Progenitor cell of endocrine pancreas (in vitro differentiated cells): Measurements from ENCODE around the gene NXPH1. TPM values are rescaled to one million over a fixed set of nuclear protein-coding genes. Genes with fewer than 3 reads are reported as not detected.

Experiments
- DNase-seq: peaks from one replicate; pipeline ENCODE4 v3.0.0; 2021; ENCODE audit warnings: low spot score; ENCODE audit not compliant: unreplicated experiment
- H3K27ac Mint-ChIP-seq: 2 replicates; pipeline ENCODE4 v1.8.0; 2021; ENCODE audit warnings: mild to moderate bottlenecking, moderate library complexity, mixed read lengths
- H3K27me3 Mint-ChIP-seq: 2 replicates; pipeline ENCODE4 v1.8.0; 2021; ENCODE audit warnings: mixed read lengths
- H3K36me3 Mint-ChIP-seq: 2 replicates; pipeline ENCODE4 v1.8.0; 2022; ENCODE audit warnings: mixed read lengths; ENCODE audit not compliant: insufficient read depth
- H3K4me1 Mint-ChIP-seq: 2 replicates; pipeline ENCODE4 v1.8.0; 2021; ENCODE audit warnings: low read depth, mixed read lengths
- H3K4me3 Mint-ChIP-seq: 2 replicates; pipeline ENCODE4 v1.8.0; 2021; ENCODE audit warnings: low read depth, mild to moderate bottlenecking, moderate library complexity, mixed read lengths
- H3K9me3 Mint-ChIP-seq: 2 replicates; pipeline ENCODE4 v1.8.0; 2021; ENCODE audit warnings: low read depth, mixed read lengths
- total RNA-seq: library from RNA; stranded (reverse); gene quantifications from 2 replicates; pipeline ENCODE4 v1.2.1, GENCODE V29; 2021
- TF ChIP-seq, protein P1 (sequence below): fragments of 200-600 bp; sonication (generic); IDR thresholded peaks from one replicate; pipeline ENCODE4 v1.5.0; 2021; ENCODE audit warnings: antibody characterized with exemption, mild to moderate bottlenecking; ENCODE audit not compliant: unreplicated experiment

The NXPH1 gene
- total RNA-seq, 1 donor from 2014 or later, result not detected

DNA sequence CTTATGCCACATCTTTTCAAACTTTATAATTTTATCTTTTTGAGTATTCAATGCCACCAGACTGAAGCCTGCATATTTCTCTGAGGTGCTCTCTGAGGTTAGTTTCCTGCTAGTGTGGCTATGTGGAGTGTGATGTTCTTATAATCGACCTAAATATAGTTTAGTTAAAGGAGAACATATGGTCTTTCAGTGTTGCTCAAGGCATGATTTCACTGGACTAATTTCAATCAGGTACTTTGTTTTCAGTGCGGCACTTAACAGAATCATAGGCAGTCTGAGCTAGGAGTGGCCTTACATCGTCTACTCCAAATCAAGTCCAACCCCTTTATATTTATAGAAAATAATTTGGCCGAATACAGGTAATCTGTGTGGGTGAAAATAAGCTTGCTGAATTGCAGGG lies 134.2 kb downstream of the NXPH1 start:
- H3K4me1 Mint-ChIP-seq, result no peaks in the 10 kb centered on the region
- no peak overlapping the region for H3K27ac Mint-ChIP-seq
- H3K36me3 Mint-ChIP-seq, result no peaks in the 10 kb centered on the region
- no peaks in the 10 kb centered on the region for H3K27me3 Mint-ChIP-seq
- DNase-seq, result no peak
- no peak overlapping the region for H3K4me3 Mint-ChIP-seq
- no peaks in the 10 kb centered on the region for H3K9me3 Mint-ChIP-seq
- TF ChIP-seq, protein P1, sequence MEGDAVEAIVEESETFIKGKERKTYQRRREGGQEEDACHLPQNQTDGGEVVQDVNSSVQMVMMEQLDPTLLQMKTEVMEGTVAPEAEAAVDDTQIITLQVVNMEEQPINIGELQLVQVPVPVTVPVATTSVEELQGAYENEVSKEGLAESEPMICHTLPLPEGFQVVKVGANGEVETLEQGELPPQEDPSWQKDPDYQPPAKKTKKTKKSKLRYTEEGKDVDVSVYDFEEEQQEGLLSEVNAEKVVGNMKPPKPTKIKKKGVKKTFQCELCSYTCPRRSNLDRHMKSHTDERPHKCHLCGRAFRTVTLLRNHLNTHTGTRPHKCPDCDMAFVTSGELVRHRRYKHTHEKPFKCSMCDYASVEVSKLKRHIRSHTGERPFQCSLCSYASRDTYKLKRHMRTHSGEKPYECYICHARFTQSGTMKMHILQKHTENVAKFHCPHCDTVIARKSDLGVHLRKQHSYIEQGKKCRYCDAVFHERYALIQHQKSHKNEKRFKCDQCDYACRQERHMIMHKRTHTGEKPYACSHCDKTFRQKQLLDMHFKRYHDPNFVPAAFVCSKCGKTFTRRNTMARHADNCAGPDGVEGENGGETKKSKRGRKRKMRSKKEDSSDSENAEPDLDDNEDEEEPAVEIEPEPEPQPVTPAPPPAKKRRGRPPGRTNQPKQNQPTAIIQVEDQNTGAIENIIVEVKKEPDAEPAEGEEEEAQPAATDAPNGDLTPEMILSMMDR, result no peak

DNA sequence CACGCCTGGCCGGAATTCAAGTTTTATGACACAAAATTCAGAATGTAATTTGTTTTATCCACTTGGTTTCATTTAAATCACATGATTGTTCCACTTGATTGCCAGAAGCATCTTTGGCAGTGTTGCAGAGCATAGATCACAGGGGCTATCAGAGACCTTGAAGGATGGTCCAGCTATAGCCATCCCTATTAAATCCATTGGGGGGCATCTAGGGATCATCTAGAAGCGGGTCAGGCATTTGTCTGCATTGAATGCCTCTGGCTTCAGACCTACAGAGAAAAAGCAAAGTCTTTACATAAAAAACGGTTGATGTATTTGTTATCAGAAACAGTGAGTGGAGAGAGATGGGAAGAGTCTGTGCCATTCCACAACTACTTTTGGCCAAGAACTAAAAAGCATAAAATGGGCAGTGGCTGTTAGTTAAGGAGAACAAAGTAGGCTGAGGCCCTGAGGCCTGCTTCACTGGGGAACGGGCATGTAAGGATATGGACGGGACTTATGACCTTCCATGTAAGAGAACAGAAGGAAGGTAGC lies 146.3 kb downstream of the NXPH1 start:
- TF ChIP-seq, protein P1, result no peak
- DNase-seq, result no peak
- Mint-ChIP-seq H3K4me1 (no peaks in the 10 kb centered on the region), H3K27me3 (no peaks in the 10 kb centered on the region), H3K36me3 (no peaks in the 10 kb centered on the region), H3K27ac (no peak overlapping the region), H3K4me3 (no peak overlapping the region), H3K9me3 (no peaks in the 10 kb centered on the region)

DNA sequence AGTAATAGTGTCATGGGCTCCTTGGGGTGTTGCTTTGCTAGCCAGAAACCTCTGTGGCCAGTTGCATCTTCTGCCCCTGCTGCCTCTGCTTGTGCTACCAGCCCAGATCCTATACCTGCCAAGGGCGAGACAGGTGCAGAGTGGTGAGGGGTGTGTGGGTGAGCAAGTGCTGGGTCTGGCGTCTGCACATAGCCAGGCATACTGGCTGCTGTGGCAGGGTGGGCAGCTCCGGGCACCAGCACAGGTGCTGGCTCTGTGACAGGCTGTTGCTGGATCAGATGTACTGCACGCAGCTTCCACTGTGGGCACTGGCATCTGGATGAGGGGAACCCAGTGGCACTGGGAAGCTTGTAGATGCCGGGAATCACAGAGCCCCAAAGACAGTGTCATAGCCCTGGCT lies 148.4 kb downstream of the NXPH1 start:
- no peak for DNase-seq
- Mint-ChIP-seq H3K27ac (no peak overlapping the region), H3K27me3 (no peaks in the 10 kb centered on the region), H3K36me3 (no peaks in the 10 kb centered on the region), H3K4me3 (no peak overlapping the region), H3K9me3 (no peaks in the 10 kb centered on the region), H3K4me1 (no peaks in the 10 kb centered on the region)
- TF ChIP-seq, protein P1, result no peak

DNA sequence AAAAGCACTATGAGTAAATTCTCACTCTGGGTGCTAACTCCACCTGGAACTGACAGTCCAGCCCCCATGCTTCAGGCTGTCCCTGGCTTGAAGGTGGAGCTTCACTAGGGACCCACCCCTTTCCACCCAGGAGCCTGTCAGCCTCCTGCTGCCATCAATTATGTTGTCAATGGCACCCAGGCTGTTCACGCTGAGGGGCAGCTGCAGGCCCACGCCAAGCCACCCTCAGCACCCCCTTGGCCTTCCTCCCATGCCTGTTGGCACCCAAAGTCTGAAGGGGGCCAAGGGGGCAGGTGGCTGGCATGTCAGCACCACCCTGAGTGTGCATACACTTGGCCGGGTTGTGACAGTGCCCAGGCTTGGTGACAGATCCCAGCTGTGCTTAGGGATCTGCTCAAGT lies 149.3 kb downstream of the NXPH1 start:
- Mint-ChIP-seq H3K36me3 (no peaks in the 10 kb centered on the region), H3K27ac (no peak overlapping the region), H3K9me3 (no peaks in the 10 kb centered on the region), H3K4me1 (no peaks in the 10 kb centered on the region), H3K27me3 (no peaks in the 10 kb centered on the region), H3K4me3 (no peak overlapping the region)
- TF ChIP-seq, protein P1, result no peak
- no peak for DNase-seq

DNA sequence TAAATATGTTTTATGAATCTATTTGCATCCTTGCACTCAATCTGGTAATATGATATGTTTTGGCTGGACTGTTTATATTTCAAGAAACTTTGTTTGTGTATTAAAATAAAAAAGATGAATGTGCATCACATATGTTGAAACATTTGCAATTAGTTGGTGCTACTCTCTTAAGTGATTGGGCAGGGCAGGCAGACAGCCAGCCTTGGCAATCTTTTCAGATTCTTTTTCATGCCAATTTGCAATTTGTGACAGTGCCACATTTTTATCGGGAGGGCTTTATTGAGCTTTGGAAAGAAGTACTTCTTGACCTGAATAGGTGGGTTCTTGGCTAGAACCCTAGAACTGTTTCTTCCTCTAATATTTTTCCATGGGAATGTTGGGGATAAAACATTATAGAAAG lies 152.2 kb downstream of the NXPH1 start:
- DNase-seq, result no peak
- no peaks in the 10 kb centered on the region for H3K9me3 Mint-ChIP-seq
- H3K36me3 Mint-ChIP-seq, result no peaks in the 10 kb centered on the region
- H3K4me1 Mint-ChIP-seq, result no peaks in the 10 kb centered on the region
- H3K27me3 Mint-ChIP-seq, result no peaks in the 10 kb centered on the region
- H3K27ac Mint-ChIP-seq, result no peak overlapping the region
- no peak overlapping the region for H3K4me3 Mint-ChIP-seq
- TF ChIP-seq, protein P1, result no peak
